Esophagus muscularis mucosa (tissue), 4 donors: ENCODE data around the gene RFX7.

Experiments
- CTCF ChIP-seq, 3 experiments: fragments of 200-600 bp in 2 of 3; fragments of 450-650 bp in 1 of 3; sonication (generic) in 2 of 3; IDR thresholded peaks; one replicate each; pipeline ENCODE4 v1.5.1; 2017 to 2019; ENCODE audit warnings: antibody characterized with exemption in 3 of 3, mild to moderate bottlenecking in 2 of 3, moderate library complexity in 1 of 3
- EP300 ChIP-seq: sonication (generic); formaldehyde crosslinking; IDR thresholded peaks from one replicate; pipeline ENCODE4 v1.6.1; 2017; ENCODE audit warnings: antibody characterized with exemption
- POLR2A ChIP-seq: fragments of 450-650 bp; IDR thresholded peaks from one replicate; pipeline ENCODE4 v1.6.1; 2017; ENCODE audit warnings: antibody characterized with exemption, moderate library complexity, mild to moderate bottlenecking, low read depth
- POLR2AphosphoS5 ChIP-seq, 2 donors: sonication (generic); formaldehyde crosslinking; IDR thresholded peaks; one replicate each; pipeline ENCODE4 v1.6.1; 2017; ENCODE audit warnings: antibody characterized with exemption in 2 of 2

- TF ChIP-seq POLR2A (no peak), CTCF (IDR thresholded peaks at IDR 0.05) (no peak), POLR2AphosphoS5 (IDR thresholded peaks at IDR 0.05) (no peak), EP300 (no peak)
These were observed 187.1 kb downstream of the RFX7 start for GRCh38 chr15:56056626-56057025.
